SIG-M5 (cell line): ENCODE data around the gene LIPF.
"Not testable (repeated sequence)": the region's sequence is repeated elsewhere in the genome, so short reads cannot be mapped to it uniquely, and the experiment has no call there.

Experiments
- DNase-seq: peaks from one replicate; lab custom pipeline; 2025; lab: John Stamatoyannopoulos, UW

The LIPF gene

GRCh38 chr10:88676283-88677060 is 12.2 kb downstream of the LIPF start:
- DNase-seq = no peak

GRCh38 chr10:88680958-88681357 is 16.7 kb downstream of the LIPF start:
- DNase-seq = no peak

GRCh38 chr10:88682491-88682890 is 18.2 kb downstream of the LIPF start:
- DNase-seq = no peak

- no peak for DNase-seq
Observed at GRCh38 chr10:88687853-88688467, 23.7 kb downstream of the LIPF start.

- no peak for DNase-seq
Observed at GRCh38 chr10:88689366-88689765, 25.1 kb downstream of the LIPF start.

DNA sequence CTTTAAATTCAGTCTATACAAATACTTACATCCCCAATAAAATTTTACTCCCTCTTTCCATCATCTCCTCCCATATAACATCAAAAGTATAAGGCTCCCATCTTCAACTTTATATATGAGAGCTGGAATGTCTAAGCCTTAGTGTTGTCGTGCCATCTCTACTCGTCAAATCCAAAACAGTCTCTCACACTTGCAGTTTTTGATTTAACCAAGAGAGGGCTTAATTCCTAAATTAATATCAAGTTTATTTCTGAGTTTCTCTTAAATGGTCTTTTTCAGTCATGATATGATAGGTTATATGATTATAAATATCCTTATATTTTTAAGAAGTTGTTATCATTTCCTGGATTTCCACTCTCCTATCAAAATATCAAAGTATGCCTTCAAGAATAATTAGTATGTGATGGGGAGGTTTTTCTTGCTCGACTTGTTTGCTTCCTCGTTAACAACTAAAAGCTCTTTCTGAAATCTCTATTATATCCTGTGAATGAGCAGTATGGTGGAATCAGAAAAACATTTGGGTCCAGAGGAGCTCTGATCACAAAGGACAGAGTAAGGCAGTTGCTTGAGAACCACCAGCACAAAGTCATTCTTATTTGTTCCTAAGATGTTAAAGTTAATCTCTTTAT is 29.3 kb downstream of the LIPF start:
- DNase-seq = no peak

DNA sequence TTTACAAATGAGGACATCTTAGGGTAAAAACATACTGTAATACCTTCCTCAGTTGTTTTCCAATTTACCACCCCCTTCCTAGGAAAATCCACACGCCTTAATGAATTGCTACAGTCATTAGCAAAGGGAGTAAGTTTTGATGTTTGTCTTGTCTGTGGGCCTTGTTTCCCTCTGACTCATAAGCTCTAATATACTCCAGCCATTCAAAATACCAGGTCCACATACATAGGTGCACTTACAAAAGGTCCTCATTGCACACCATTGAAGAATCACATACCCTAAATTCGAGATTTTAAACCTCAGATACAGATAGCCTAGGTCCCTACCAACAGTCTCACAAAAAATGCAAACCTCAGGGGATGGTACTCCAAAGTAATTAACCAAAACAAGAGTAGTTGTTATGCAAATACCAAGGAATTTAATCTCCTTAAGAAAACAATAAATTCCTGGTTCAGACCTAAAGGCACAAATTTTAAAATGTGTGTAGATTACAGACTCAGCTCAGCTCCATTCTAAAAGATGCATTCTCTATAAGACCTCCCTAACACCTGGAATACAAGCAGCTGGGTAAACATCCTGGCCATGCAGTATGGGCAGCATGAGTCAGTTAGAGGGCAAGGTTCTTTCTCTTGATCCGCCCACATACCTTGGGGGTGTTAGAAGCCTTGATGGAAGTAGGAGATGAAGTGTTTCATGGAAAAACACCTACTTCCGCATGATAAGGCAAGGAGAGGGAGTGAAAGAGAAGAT is 38.8 kb downstream of the LIPF start:
- no peak for DNase-seq

- no peak for DNase-seq
Observed at GRCh38 chr10:88705958-88706357, 41.7 kb downstream of the LIPF start, which contains the start of gene LIPK. Gene LIPK, plus strand, starts transcription at chr10:88706249. Its CDS starts 18,295 bp downstream, at chr10:88724544.

DNA sequence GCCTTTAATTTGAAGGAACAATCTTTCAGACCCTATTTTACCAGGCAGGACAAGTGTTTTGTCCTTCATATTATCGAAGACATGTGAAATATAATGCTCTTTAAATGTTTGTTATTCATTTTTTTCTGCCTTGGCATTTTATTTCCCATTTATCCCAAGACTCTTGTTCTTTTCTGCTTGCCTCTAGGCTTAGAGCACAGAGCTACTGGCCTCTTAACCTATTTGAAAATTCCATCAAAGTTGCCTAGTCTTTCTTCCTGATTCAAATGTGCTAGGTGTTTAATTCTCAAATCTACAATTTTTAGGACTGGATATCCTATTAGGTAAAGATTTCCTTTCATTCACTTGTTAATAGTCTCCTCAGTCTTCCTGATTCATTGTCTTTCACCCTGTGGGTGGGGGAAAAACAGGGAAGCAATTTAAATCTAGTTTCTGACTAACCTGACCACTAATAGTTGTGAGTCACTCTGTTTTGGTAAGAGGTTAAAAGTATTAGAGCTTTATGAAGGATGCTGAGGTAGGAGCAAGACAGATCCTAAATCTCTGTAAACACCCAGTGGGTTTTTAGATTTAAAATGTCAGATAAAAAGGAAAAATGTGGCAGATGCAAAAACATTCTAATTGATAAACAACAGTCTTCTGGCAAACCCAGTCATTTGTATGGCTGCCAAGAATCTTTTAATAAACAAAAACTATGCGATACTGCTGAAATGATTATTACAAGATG is 43.4 kb downstream of the LIPF start:
- DNase-seq = no peak

DNA sequence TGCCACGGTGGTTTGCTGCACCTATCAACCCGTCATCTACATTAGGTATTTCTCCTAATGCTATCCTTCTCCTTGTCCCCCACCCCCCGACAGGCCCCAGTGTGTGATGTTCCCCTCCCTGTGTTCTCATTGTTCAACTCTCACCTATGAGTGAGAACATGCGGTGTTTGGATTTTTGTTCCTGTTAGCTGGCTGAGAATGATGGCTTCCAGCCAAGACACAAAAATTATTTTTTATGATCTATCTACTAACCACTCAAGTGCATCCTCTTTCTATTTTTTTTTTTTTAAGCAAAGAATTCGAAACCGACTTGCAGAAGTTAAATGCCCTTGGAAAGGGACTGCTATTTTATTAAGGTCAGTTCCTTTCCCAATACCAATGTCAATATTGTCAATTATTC is 45.1 kb downstream of the LIPF start:
- not testable (repeated sequence) for DNase-seq

DNA sequence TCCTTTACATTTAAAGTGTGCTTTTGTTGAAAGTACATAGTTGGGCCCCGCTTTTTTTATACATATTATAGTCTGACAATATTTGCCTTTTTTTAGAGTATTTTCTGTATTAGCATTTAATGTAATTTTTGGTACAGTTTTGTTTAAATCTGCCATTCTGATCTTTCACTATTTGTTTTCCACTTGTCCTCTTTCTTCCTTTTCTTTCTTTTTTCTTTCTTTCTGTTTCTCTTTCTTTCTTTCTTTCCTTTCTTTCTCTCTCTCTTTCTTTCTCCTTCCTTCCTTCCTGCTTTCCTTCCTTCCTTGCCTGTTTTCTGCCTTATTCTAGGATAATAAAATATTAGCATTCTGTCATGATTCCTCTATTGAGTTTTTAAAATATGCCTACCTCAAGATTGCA is 51.3 kb downstream of the LIPF start:
- DNase-seq = no peak

GRCh38 chr10:88721392-88721791 is 57.1 kb downstream of the LIPF start:
- DNase-seq = no peak

- no peak for DNase-seq
Observed at GRCh38 chr10:88725798-88726197, 61.6 kb downstream of the LIPF start.

DNA sequence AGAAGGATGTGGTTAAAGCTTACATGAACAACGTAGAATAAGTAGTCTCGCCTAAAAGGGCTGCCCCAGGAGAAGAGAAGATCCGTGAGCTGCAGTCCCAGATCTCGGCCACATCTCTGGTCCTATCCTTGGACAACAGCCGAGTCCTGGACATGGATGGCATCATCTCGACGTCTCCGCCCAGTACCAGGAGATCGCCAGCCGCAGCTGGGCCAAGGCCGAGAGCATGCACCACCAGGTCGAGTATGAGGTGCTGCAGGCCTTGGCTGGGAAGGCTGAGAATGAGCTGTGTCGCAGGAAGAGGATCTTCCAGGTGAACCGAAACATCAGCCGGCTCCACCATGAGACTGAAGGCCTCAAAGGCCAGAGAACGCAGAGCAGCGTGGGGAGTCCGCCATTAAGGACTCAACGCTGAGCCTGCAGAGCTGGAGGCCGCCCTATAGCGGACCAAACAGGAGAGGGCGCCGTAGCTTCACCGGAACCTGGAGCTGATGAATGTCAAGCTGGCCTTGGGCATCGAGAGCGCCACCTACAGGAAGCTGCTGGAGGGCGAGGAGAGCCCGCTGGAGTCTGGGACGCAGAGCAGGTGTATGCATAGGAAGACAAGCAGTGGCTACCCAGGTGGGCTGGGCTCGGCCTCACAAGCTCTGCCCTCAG is 64.0 kb downstream of the LIPF start:
- no peak for DNase-seq
